Activated gamma-delta T cell treated with anti-CD3 and anti-CD28 coated beads, Interleukin-2, amount 50 U/mL, for 16 hours (primary cell): ENCODE measurements around the gene RNF133.

Experiments
- DNase-seq: peaks from one replicate; pipeline ENCODE4 v3.0.0-alpha.2; 2020; ENCODE audit warnings: low read depth

Gene RNF133

GRCh38 chr7:122699017-122699416, at the start of gene RNF133:
TSS of gene RNF133 (minus strand) at chr7:122699117. CDS start at chr7:122698918, 199 bp downstream.
- no peak for DNase-seq

GRCh38 chr7:122748195-122748594, 49.3 kb upstream of the RNF133 start:
- no peak for DNase-seq

GRCh38 chr7:122746948-122747347, 48.0 kb upstream of the RNF133 start:
- no peak for DNase-seq

- no peak for DNase-seq
Observed at GRCh38 chr7:122743211-122743610, 44.3 kb upstream of the RNF133 start.

- DNase-seq = no peak
Observed at GRCh38 chr7:122738947-122739346, 40.0 kb upstream of the RNF133 start.

GRCh38 chr7:122736183-122736582, 37.3 kb upstream of the RNF133 start:
- DNase-seq = no peak

- DNase-seq = no peak
Observed at GRCh38 chr7:122727759-122728158, 28.8 kb upstream of the RNF133 start.

- DNase-seq = no peak
Observed at GRCh38 chr7:122727354-122727753, 28.4 kb upstream of the RNF133 start.

- DNase-seq = no peak
Observed at GRCh38 chr7:122726881-122727280, 28.0 kb upstream of the RNF133 start.

- DNase-seq = no peak
Observed at GRCh38 chr7:122724366-122724765, 25.4 kb upstream of the RNF133 start.

- DNase-seq = no peak
Observed at GRCh38 chr7:122719010-122719578, 20.2 kb upstream of the RNF133 start.

GRCh38 chr7:122717356-122718089, 18.6 kb upstream of the RNF133 start:
- no peak for DNase-seq

GRCh38 chr7:122715183-122715582, 16.3 kb upstream of the RNF133 start:
- DNase-seq = no peak

- DNase-seq = no peak
Observed at GRCh38 chr7:122710916-122711315, 12.0 kb upstream of the RNF133 start.

- DNase-seq = no peak
Observed at GRCh38 chr7:122709930-122710646, 11.2 kb upstream of the RNF133 start.

- no peak for DNase-seq
Observed at GRCh38 chr7:122706836-122707235, 7.9 kb upstream of the RNF133 start.

- no peak for DNase-seq
Observed at GRCh38 chr7:122702872-122703510, 4.1 kb upstream of the RNF133 start, which contains the start of gene RNF148. TSS of gene RNF148 (minus strand) at chr7:122702922. CDS start at chr7:122702750, 172 bp downstream.

GRCh38 chr7:122695816-122696215, 3.1 kb downstream of the RNF133 start:
- no peak for DNase-seq

GRCh38 chr7:122694697-122695096, 4.2 kb downstream of the RNF133 start:
- DNase-seq = no peak

- DNase-seq = no peak
Observed at GRCh38 chr7:122692769-122693309, 6.1 kb downstream of the RNF133 start.

GRCh38 chr7:122691569-122692235, 7.2 kb downstream of the RNF133 start:
- no peak for DNase-seq
